Prostate gland (tissue), 2 donors: ENCODE data around the gene STYK1.

Experiments
- POLR2A ChIP-seq: fragments of 450-650 bp; IDR thresholded peaks from one replicate; pipeline ENCODE4 v1.6.1; 2016; ENCODE audit warnings: antibody characterized with exemption, mild to moderate bottlenecking
- POLR2AphosphoS5 ChIP-seq: sonication (generic); formaldehyde crosslinking; IDR thresholded peaks from one replicate; pipeline ENCODE4 v1.6.1; 2017; ENCODE audit warnings: antibody characterized with exemption
- TF ChIP-seq, protein P1 (sequence below), 4 experiments: fragments of 200-600 bp in 2 of 4; fragments of 450-650 bp in 2 of 4; sonication (generic) in 2 of 4; IDR thresholded peaks; 1 replicate in 3 of 4; 2 replicates in 1 of 4; pipeline ENCODE4 v1.5.1; 2016 to 2019; ENCODE audit warnings: antibody characterized with exemption in 4 of 4, mild to moderate bottlenecking in 2 of 4, moderate library complexity in 2 of 4

DNA sequence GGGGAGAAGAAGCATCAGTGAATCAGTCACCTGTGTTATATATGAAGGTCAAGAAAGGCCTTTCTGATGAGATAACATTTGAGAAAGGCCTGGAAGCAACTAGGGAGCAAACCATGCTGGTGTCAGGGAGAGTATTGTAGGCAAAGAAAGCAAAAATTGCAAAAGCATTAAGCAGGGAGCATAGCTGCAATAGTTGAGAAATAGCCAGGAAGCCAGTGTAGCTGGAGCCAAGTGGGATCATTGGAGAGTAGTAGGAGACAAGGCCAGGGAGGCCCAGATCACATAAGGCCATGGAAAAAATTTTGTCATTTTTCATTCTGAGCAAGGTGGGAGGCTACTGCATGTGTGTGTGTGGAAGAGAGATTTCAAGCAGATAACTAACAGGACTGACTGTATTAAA, 41.6 kb downstream of the STYK1 start:
- TF ChIP-seq POLR2A = no peak
- TF ChIP-seq, protein P1, sequence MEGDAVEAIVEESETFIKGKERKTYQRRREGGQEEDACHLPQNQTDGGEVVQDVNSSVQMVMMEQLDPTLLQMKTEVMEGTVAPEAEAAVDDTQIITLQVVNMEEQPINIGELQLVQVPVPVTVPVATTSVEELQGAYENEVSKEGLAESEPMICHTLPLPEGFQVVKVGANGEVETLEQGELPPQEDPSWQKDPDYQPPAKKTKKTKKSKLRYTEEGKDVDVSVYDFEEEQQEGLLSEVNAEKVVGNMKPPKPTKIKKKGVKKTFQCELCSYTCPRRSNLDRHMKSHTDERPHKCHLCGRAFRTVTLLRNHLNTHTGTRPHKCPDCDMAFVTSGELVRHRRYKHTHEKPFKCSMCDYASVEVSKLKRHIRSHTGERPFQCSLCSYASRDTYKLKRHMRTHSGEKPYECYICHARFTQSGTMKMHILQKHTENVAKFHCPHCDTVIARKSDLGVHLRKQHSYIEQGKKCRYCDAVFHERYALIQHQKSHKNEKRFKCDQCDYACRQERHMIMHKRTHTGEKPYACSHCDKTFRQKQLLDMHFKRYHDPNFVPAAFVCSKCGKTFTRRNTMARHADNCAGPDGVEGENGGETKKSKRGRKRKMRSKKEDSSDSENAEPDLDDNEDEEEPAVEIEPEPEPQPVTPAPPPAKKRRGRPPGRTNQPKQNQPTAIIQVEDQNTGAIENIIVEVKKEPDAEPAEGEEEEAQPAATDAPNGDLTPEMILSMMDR (IDR thresholded peaks at IDR 0.05) = no peak
- TF ChIP-seq POLR2AphosphoS5 = no peak
